CD4-positive, alpha-beta T cell (primary cell): Measurements from ENCODE around the gene SUCO. TPM values are rescaled to one million over a fixed set of nuclear protein-coding genes. Genes with fewer than 3 reads are reported as not detected.
"Not testable (repeated sequence)": the region's sequence is repeated elsewhere in the genome, so short reads cannot be mapped to it uniquely, and the experiment has no call there.

Experiments used
- ATAC-seq: fragments of 200-7000 bp; cut with Tn5 transposase; one replicate; pipeline ENCODE4 v1.10.0; 2022; ENCODE audit warnings: mild to moderate bottlenecking; ENCODE audit not compliant: poor library complexity
- CTCF ChIA-PET: fragments of 350-600 bp; sonication (Branson Sonifier 250); formaldehyde crosslinking; loops from one replicate; lab custom pipeline; 2021; ENCODE audit warnings: antibody characterized with exemption, inconsistent platforms; lab: Charles Lee
- POLR2A ChIA-PET: fragments of 350-600 bp; sonication (Branson Sonifier 250); formaldehyde crosslinking; loops from one replicate; lab custom pipeline; 2021; ENCODE audit warnings: antibody characterized with exemption, inconsistent platforms; lab: Charles Lee
- DNase-seq, 14 experiments: peaks; one replicate each; pipeline ENCODE4 v3.0.0-alpha.2; 2013 to 2020; ENCODE audit warnings: mixed read lengths in 2 of 14
- H3K27ac ChIP-seq, 2 donors: one replicate each; pipeline versions ENCODE4 v1.5.1 to v1.7.0; 2013; ENCODE audit warnings: low read length in 2 of 2, low read depth in 1 of 2, mild to moderate bottlenecking in 1 of 2
- H3K27me3 ChIP-seq, 2 experiments: 1 replicate in 1 of 2; 2 replicates in 1 of 2; pipeline versions ENCODE4 v1.6.1 to v1.7.0; 2013; ENCODE audit warnings: low read length in 2 of 2, control low read depth in 1 of 2, mild to moderate bottlenecking in 1 of 2, moderate library complexity in 1 of 2; ENCODE audit not compliant: insufficient read depth in 2 of 2, control insufficient read depth in 1 of 2
- H3K36me3 ChIP-seq: one replicate; pipeline ENCODE4 v1.6.1; 2013; ENCODE audit warnings: low read length, control low read depth; ENCODE audit not compliant: insufficient read depth
- H3K4me1 ChIP-seq: one replicate; pipeline ENCODE4 v1.6.1; 2013; ENCODE audit warnings: low read length, control low read depth; ENCODE audit not compliant: insufficient read depth
- H3K4me3 ChIP-seq: one replicate; pipeline ENCODE4 v1.5.1; 2013; ENCODE audit warnings: mild to moderate bottlenecking, low read length, moderate library complexity
- H3K9me3 ChIP-seq, 2 experiments: 1 replicate in 1 of 2; 2 replicates in 1 of 2; pipeline versions ENCODE4 v1.6.1 to v1.7.0; 2013; ENCODE audit warnings: low read length in 2 of 2, mild to moderate bottlenecking in 2 of 2, control low read depth in 1 of 2, moderate library complexity in 1 of 2; ENCODE audit not compliant: control insufficient read depth in 1 of 2, insufficient read depth in 1 of 2
- H3K27ac Mint-ChIP-seq: one replicate; pipeline ENCODE4 v1.8.0; 2020; ENCODE audit warnings: mixed read lengths
- H3K27me3 Mint-ChIP-seq: one replicate; pipeline ENCODE4 v1.8.0; 2021; ENCODE audit warnings: mixed read lengths
- H3K36me3 Mint-ChIP-seq: one replicate; pipeline ENCODE4 v1.8.0; 2021; ENCODE audit warnings: low read depth, mixed read lengths
- H3K4me1 Mint-ChIP-seq: one replicate; pipeline ENCODE4 v1.8.0; 2021; ENCODE audit warnings: low read depth, mixed read lengths
- H3K4me3 Mint-ChIP-seq: one replicate; pipeline ENCODE4 v1.8.0; 2020; ENCODE audit warnings: mild to moderate bottlenecking, mixed read lengths
- H3K9me3 Mint-ChIP-seq: one replicate; pipeline ENCODE4 v1.8.0; 2020; ENCODE audit warnings: mixed read lengths
- intact Hi-C, 2 experiments: fragments of 100-400 bp; cut with DNase I in 1 of 2; cut with micrococcal nuclease in 1 of 2; formaldehyde crosslinking; loops; one replicate each; pipeline versions ENCODE4 v1.15.1 to v1.9.0; 2023 to 2025; cut with DNase I, micrococcal nuclease
- total RNA-seq, 174 experiments: library from RNA in 2 of 174; stranded (reverse) in 2 of 174; gene quantifications; one replicate each; pipeline ENCODE4 v1.2.3 and lab custom pipeline; 2021 to 2026
- TF ChIP-seq, protein P1 (sequence below): fragments of 200-600 bp; IDR thresholded peaks from one replicate; pipeline ENCODE4 v1.8.0; 2022; ENCODE audit warnings: antibody characterized with exemption, mild to moderate bottlenecking

SUCO gene
- total RNA-seq, 2 experiments from 2014 or later = 93.1 to 104 TPM

DNA sequence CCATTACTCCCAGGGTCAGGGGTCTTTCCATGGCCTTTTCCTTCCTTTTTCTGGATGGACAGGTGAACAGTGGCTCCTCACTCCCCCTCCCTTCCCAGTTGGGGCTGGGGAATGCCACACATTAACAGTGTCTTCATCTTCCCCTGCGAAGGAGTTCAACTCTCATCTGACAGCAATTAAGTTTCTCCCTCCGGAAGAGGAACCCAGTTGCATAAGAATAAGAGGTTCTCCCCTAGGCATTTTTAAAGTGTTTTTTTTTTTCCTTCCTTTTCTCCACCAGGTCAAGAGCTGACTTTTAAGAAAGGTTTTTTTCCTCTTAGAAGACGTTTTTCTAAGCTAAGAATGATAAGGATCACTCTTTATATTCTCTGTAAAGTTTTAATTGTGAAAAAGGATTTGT, 83.7 kb downstream of the SUCO start:
- intact Hi-C loops = no loop called here
- H3K9me3 Mint-ChIP-seq = peaks cover 14% of the 10 kb centered on the region
- Histone ChIP-seq H3K4me3 (no peak overlapping the region), H3K27ac (no peak overlapping the region), H3K27me3 (no peaks in the 10 kb centered on the region), H3K9me3 (peaks cover 4 to 22% of the 10 kb centered on the region in 2 experiments), H3K36me3 (no peaks in the 10 kb centered on the region), H3K4me1 (no peaks in the 10 kb centered on the region)
- H3K27ac Mint-ChIP-seq = no peak overlapping the region
- DNase-seq (no peak), ATAC-seq (no peak)
- ChIA-PET POLR2A (no interaction called here), CTCF (interaction anchor here (0.7 kb wide), 1 partner anchor 604 kb away, joined by 3 read pairs; no protein-coding TSS in a partner anchor)
- H3K27me3 Mint-ChIP-seq = no peaks in the 10 kb centered on the region
- no peaks in the 10 kb centered on the region for H3K4me1 Mint-ChIP-seq
- TF ChIP-seq, protein P1, sequence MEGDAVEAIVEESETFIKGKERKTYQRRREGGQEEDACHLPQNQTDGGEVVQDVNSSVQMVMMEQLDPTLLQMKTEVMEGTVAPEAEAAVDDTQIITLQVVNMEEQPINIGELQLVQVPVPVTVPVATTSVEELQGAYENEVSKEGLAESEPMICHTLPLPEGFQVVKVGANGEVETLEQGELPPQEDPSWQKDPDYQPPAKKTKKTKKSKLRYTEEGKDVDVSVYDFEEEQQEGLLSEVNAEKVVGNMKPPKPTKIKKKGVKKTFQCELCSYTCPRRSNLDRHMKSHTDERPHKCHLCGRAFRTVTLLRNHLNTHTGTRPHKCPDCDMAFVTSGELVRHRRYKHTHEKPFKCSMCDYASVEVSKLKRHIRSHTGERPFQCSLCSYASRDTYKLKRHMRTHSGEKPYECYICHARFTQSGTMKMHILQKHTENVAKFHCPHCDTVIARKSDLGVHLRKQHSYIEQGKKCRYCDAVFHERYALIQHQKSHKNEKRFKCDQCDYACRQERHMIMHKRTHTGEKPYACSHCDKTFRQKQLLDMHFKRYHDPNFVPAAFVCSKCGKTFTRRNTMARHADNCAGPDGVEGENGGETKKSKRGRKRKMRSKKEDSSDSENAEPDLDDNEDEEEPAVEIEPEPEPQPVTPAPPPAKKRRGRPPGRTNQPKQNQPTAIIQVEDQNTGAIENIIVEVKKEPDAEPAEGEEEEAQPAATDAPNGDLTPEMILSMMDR = no peak
- peaks cover 24% of the 10 kb centered on the region for H3K36me3 Mint-ChIP-seq
- no peak overlapping the region for H3K4me3 Mint-ChIP-seq

DNA sequence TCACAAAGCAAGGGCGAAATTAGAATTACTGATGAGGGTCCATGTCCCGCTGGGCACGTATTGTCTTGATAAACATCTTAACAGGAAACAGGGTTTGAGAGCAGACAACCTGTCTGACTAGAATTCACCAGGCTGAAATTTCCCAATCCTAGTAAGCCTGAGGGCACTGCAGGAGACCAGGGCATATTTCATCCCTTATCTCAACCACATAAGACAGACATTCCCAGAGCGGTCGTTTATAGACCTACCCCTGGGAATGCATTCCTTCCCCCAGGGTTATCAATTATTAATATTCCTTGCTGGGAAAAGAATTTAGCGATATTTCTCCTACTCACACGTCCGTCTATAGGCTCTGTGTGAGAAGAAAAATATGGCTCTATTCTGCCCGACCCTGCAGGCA, 87.7 kb downstream of the SUCO start:
- H3K36me3 ChIP-seq, DNase-seq, H3K27me3 Mint-ChIP-seq, H3K4me3 ChIP-seq, POLR2A ChIA-PET, H3K27me3 ChIP-seq, ATAC-seq, H3K4me1 ChIP-seq, H3K27ac ChIP-seq, H3K4me3 Mint-ChIP-seq, intact Hi-C loops, H3K4me1 Mint-ChIP-seq, H3K27ac Mint-ChIP-seq, CTCF ChIA-PET: not testable (repeated sequence)
- H3K36me3 Mint-ChIP-seq = peaks cover 21% of the 10 kb centered on the region
- H3K9me3 Mint-ChIP-seq = peaks cover 12% of the 10 kb centered on the region
- peaks cover 4 to 21% of the 10 kb centered on the region in 2 experiments for H3K9me3 ChIP-seq

- ATAC-seq = no peak
- ChIA-PET POLR2A (no interaction called here), CTCF (no interaction called here)
- H3K27me3 ChIP-seq = no peaks in the 10 kb centered on the region
- no peak for DNase-seq
- H3K27ac ChIP-seq = no peak overlapping the region
- peaks cover 4 to 10% of the 10 kb centered on the region in 2 experiments for H3K9me3 ChIP-seq
- intact Hi-C loops = no loop called here
- no peak overlapping the region for H3K4me3 ChIP-seq
- H3K4me3 Mint-ChIP-seq = no peak overlapping the region
- no peak overlapping the region for H3K27ac Mint-ChIP-seq
- peaks cover 4% of the 10 kb centered on the region for H3K4me1 ChIP-seq
- TF ChIP-seq, protein P1 = no peak
- H3K36me3 Mint-ChIP-seq = peaks cover 10% of the 10 kb centered on the region
- no peaks in the 10 kb centered on the region for H3K27me3 Mint-ChIP-seq
- H3K36me3 ChIP-seq = no peaks in the 10 kb centered on the region
- H3K9me3 Mint-ChIP-seq = peaks cover 8% of the 10 kb centered on the region
- H3K4me1 Mint-ChIP-seq = peaks cover 18% of the 10 kb centered on the region
Measured at GRCh38 chr1:172622541-172622940, 89.6 kb downstream of the SUCO start.

DNA sequence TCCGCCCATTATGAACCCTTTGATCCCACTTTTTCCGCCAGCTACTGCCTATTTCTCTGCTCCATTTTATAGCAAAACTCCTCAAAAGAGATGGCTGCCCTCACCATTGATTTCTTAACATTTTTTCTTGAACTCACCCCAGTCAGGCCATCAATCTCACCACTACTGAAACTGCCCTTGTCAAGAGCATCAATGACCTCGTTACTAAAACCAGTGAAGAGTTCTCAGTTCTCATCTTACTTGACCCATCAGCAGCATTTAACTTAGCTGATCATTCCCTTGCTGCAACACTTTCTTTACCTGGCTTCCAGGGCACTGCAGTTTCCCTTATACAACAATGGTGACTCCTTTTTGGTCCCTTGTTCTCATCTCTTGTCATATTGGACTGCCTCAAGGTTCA, 90.8 kb downstream of the SUCO start:
- ATAC-seq (no peak), DNase-seq (no peak)
- Mint-ChIP-seq H3K27me3 (no peaks in the 10 kb centered on the region), H3K27ac (no peak overlapping the region), H3K9me3 (peaks cover 8% of the 10 kb centered on the region), H3K4me1 (peaks cover 28% of the 10 kb centered on the region), H3K4me3 (no peak overlapping the region), H3K36me3 (peaks cover 7% of the 10 kb centered on the region)
- H3K4me3 ChIP-seq = no peak overlapping the region
- H3K9me3 ChIP-seq = peaks cover 4 to 10% of the 10 kb centered on the region in 2 experiments
- intact Hi-C loops = no loop called here
- H3K27me3 ChIP-seq = no peaks in the 10 kb centered on the region
- H3K4me1 ChIP-seq = peaks cover 12% of the 10 kb centered on the region
- no peak overlapping the region for H3K27ac ChIP-seq
- ChIA-PET CTCF (no interaction called here), POLR2A (no interaction called here)
- TF ChIP-seq, protein P1 = no peak
- no peaks in the 10 kb centered on the region for H3K36me3 ChIP-seq
